ENCODE measurements around the gene HACD4. TPM values are rescaled to one million over a fixed set of nuclear protein-coding genes. Genes with fewer than 3 reads are reported as not detected.

HACD4 gene
- total RNA-seq, 1 donor from 2014 or later = 1.1 TPM

- no peak overlapping the region for H3K27ac Mint-ChIP-seq
Measured at GRCh38 chr9:21070171-21070571, 38.7 kb upstream of the HACD4 start.

GRCh38 chr9:21060919-21061561 is 29.6 kb upstream of the HACD4 start:
- no peaks in the 10 kb centered on the region for H3K27me3 Mint-ChIP-seq (ENCODE audit: insufficient read depth, low read depth)
- Histone ChIP-seq H4K20me1 (ENCODE audit: low read depth) (no peaks in the 10 kb centered on the region), H3K9me3 (ENCODE audit: low read depth) (no peaks in the 10 kb centered on the region), H3F3A (ENCODE audit: low read depth) (no peaks in the 10 kb centered on the region), H3K27me3 (no peaks in the 10 kb centered on the region), H3K27ac (no peak overlapping the region), H3K4me2 (no peak overlapping the region), H2AFZ (replicated peaks) (no peak overlapping the region), H3K9ac (no peak overlapping the region), H3K4me3 (no peak overlapping the region), H3K79me2 (ENCODE audit: low read depth) (no peaks in the 10 kb centered on the region), H3K36me3 (no peaks in the 10 kb centered on the region), H3K4me1 (no peaks in the 10 kb centered on the region)
- TF ChIP-seq CTCF (IDR thresholded peaks at IDR 0.05) = no peak
- no peak for TF ChIP-seq EZH2 (IDR thresholded peaks at IDR 0.05)
- no peak for TF ChIP-seq EZH2phosphoT487 (IDR thresholded peaks at IDR 0.05)
- no peak overlapping the region for H3K27ac Mint-ChIP-seq
- H3K36me3 Mint-ChIP-seq = no peaks in the 10 kb centered on the region
- H3K4me3 Mint-ChIP-seq = no peak overlapping the region
- H3K4me1 Mint-ChIP-seq = no peaks in the 10 kb centered on the region
- no peak for DNase-seq (ENCODE audit: low spot score)
- peaks cover 2% of the 10 kb centered on the region for H3K9me3 Mint-ChIP-seq

More at GRCh38 chr9:21070171-21070571, 38.7 kb upstream of the HACD4 start:
- Histone ChIP-seq H3K36me3 (no peaks in the 10 kb centered on the region), H3K9me3 (ENCODE audit: low read depth) (no peaks in the 10 kb centered on the region), H3K27ac (no peak overlapping the region), H3K4me1 (peaks cover 3% of the 10 kb centered on the region), H3K4me3 (no peak overlapping the region), H3K27me3 (no peaks in the 10 kb centered on the region), H3F3A (ENCODE audit: low read depth) (no peaks in the 10 kb centered on the region), H2AFZ (replicated peaks) (peak overlapping the region; percentile 1), H3K9ac (no peak overlapping the region), H4K20me1 (ENCODE audit: low read depth) (no peaks in the 10 kb centered on the region), H3K4me2 (no peak overlapping the region), H3K79me2 (ENCODE audit: low read depth) (no peaks in the 10 kb centered on the region)
- no peaks in the 10 kb centered on the region for H3K36me3 Mint-ChIP-seq
- no peaks in the 10 kb centered on the region for H3K27me3 Mint-ChIP-seq (ENCODE audit: insufficient read depth, low read depth)
- peak; percentile 8 for DNase-seq (ENCODE audit: low spot score)
- peaks cover 2% of the 10 kb centered on the region for H3K9me3 Mint-ChIP-seq
- H3K4me1 Mint-ChIP-seq = peaks cover 2% of the 10 kb centered on the region
- TF ChIP-seq EZH2 (IDR thresholded peaks at IDR 0.05) (no peak), CTCF (IDR thresholded peaks at IDR 0.05) (no peak), EZH2phosphoT487 (IDR thresholded peaks at IDR 0.05) (no peak)
- H3K4me3 Mint-ChIP-seq = no peak overlapping the region

GRCh38 chr9:21056931-21057330 is 25.5 kb upstream of the HACD4 start:
- no peak overlapping the region for H2AFZ ChIP-seq (replicated peaks)
- H3K9ac ChIP-seq = no peak overlapping the region
- Mint-ChIP-seq H3K9me3 (peaks cover 2% of the 10 kb centered on the region), H3K27me3 (ENCODE audit: insufficient read depth, low read depth) (peaks cover 2% of the 10 kb centered on the region), H3K4me1 (no peaks in the 10 kb centered on the region), H3K36me3 (no peaks in the 10 kb centered on the region), H3K27ac (no peak overlapping the region), H3K4me3 (no peak overlapping the region)
- H3F3A ChIP-seq (ENCODE audit: low read depth) = no peaks in the 10 kb centered on the region
- DNase-seq (ENCODE audit: low spot score) = no peak
- H4K20me1 ChIP-seq (ENCODE audit: low read depth) = no peaks in the 10 kb centered on the region
- H3K4me3 ChIP-seq = no peak overlapping the region
- H3K36me3 ChIP-seq = no peaks in the 10 kb centered on the region
- TF ChIP-seq CTCF (IDR thresholded peaks at IDR 0.05) = no peak
- TF ChIP-seq EZH2phosphoT487 (IDR thresholded peaks at IDR 0.05) = no peak
- no peak for TF ChIP-seq EZH2 (IDR thresholded peaks at IDR 0.05)
- no peaks in the 10 kb centered on the region for H3K27me3 ChIP-seq
- no peak overlapping the region for H3K27ac ChIP-seq
- no peak overlapping the region for H3K4me2 ChIP-seq
- H3K79me2 ChIP-seq (ENCODE audit: low read depth) = no peaks in the 10 kb centered on the region
- no peaks in the 10 kb centered on the region for H3K9me3 ChIP-seq (ENCODE audit: low read depth)
- no peaks in the 10 kb centered on the region for H3K4me1 ChIP-seq
